GM23338 (cell line): ENCODE data around the gene ABCC5. TPM values are rescaled to one million over a fixed set of nuclear protein-coding genes. Genes with fewer than 3 reads are reported as not detected.

Experiments
- ATAC-seq: fragments of 200-7000 bp; cut with Tn5 transposase; 3 replicates; pipeline ENCODE4 v1.9.1; 2020
- DNase-seq: peaks from one replicate; pipeline ENCODE4 v3.0.0-alpha.2; 2015; ENCODE audit warnings: low spot score
- H2AFZ ChIP-seq: fragments of 200-600 bp; sonication (generic); 2 replicates; pipeline ENCODE4 v1.8.0; 2016; ENCODE audit warnings: antibody characterized with exemption, mild to moderate bottlenecking, moderate library complexity
- H3F3A ChIP-seq: fragments of 200-600 bp; sonication (generic); replicated peaks from 2 replicates; pipeline ENCODE4 v1.8.0; 2017; ENCODE audit warnings: antibody characterized with exemption, mixed run types, low read depth
- H3K27ac ChIP-seq: fragments of 200-600 bp; sonication (generic); 2 replicates; pipeline ENCODE4 v1.6.1; 2016; ENCODE audit warnings: low read depth
- H3K27me3 ChIP-seq: fragments of 200-600 bp; sonication (generic); 2 replicates; pipeline ENCODE4 v1.8.0; 2016; ENCODE audit warnings: mild to moderate bottlenecking, mixed run types, moderate library complexity; ENCODE audit not compliant: insufficient read depth
- H3K36me3 ChIP-seq: fragments of 200-600 bp; sonication (generic); 2 replicates; pipeline ENCODE4 v1.8.0; 2016; ENCODE audit warnings: mild to moderate bottlenecking; ENCODE audit not compliant: insufficient read depth
- H3K4me1 ChIP-seq: fragments of 200-600 bp; sonication (generic); 2 replicates; pipeline ENCODE4 v1.8.0; 2016; ENCODE audit warnings: mild to moderate bottlenecking, moderate library complexity; ENCODE audit not compliant: insufficient read depth
- H3K4me2 ChIP-seq: fragments of 200-600 bp; sonication (generic); 2 replicates; pipeline ENCODE4 v1.7.1; 2017; ENCODE audit warnings: mixed run types
- H3K4me3 ChIP-seq: fragments of 200-600 bp; sonication (generic); 2 replicates; pipeline ENCODE4 v1.6.1; 2016; ENCODE audit warnings: mixed run types
- H3K79me2 ChIP-seq: fragments of 200-600 bp; sonication (generic); replicated peaks from 2 replicates; pipeline ENCODE4 v1.8.0; 2017; ENCODE audit warnings: mild to moderate bottlenecking; ENCODE audit not compliant: insufficient read depth
- H3K9me2 ChIP-seq: fragments of 200-600 bp; sonication (generic); 2 replicates; pipeline ENCODE4 v1.8.0; 2017; ENCODE audit not compliant: insufficient read depth
- H4K20me1 ChIP-seq: fragments of 200-600 bp; sonication (generic); replicated peaks from 2 replicates; pipeline ENCODE4 v1.8.0; 2017; ENCODE audit warnings: mild to moderate bottlenecking; ENCODE audit not compliant: insufficient read depth
- H3K27ac Mint-ChIP-seq: 2 replicates; pipeline ENCODE4 v1.8.0; 2020; ENCODE audit warnings: inconsistent platforms, mild to moderate bottlenecking, moderate library complexity, mixed read lengths
- H3K27me3 Mint-ChIP-seq: 3 replicates; pipeline ENCODE4 v1.8.0; 2022; ENCODE audit warnings: low read depth, mild to moderate bottlenecking, moderate library complexity, mixed read lengths, inconsistent platforms; ENCODE audit not compliant: insufficient read depth, poor library complexity
- H3K36me3 Mint-ChIP-seq: 3 replicates; pipeline ENCODE4 v1.8.0; 2021; ENCODE audit warnings: low read depth, mild to moderate bottlenecking, inconsistent platforms, moderate library complexity, mixed read lengths
- H3K4me1 Mint-ChIP-seq: 3 replicates; pipeline ENCODE4 v1.8.0; 2020; ENCODE audit warnings: mild to moderate bottlenecking, inconsistent platforms, mixed read lengths
- H3K4me3 Mint-ChIP-seq: 3 replicates; pipeline ENCODE4 v1.8.0; 2021; ENCODE audit warnings: moderate library complexity, mild to moderate bottlenecking, inconsistent platforms, mixed read lengths
- H3K9me3 Mint-ChIP-seq: 3 replicates; pipeline ENCODE4 v1.8.0; 2020; ENCODE audit warnings: moderate library complexity, mild to moderate bottlenecking, inconsistent platforms, mixed read lengths
- CREB1 ChIP-seq: fragments of 250-450 bp; sonication (Bioruptor Pico); IDR thresholded peaks from 2 replicates; pipeline ENCODE4 v1.5.0; 2020; ENCODE audit warnings: low read depth, mild to moderate bottlenecking, moderate library complexity
- EZH2 ChIP-seq: fragments of 200-600 bp; sonication (generic); IDR thresholded peaks from one replicate; pipeline ENCODE4 v1.8.0; 2017; ENCODE audit warnings: antibody characterized with exemption, mild to moderate bottlenecking, low read depth; ENCODE audit not compliant: unreplicated experiment
- EZH2phosphoT487 ChIP-seq: fragments of 200-600 bp; sonication (generic); IDR thresholded peaks from one replicate; pipeline ENCODE4 v1.8.1; 2018; ENCODE audit warnings: antibody characterized with exemption; ENCODE audit not compliant: unreplicated experiment
- JUNB ChIP-seq: IDR thresholded peaks from one replicate; pipeline ENCODE4 v1.6.1; 2016; ENCODE audit warnings: antibody characterized with exemption; ENCODE audit not compliant: unreplicated experiment
- NANOG ChIP-seq: IDR thresholded peaks from 2 replicates; pipeline ENCODE4 v1.6.1; 2016; ENCODE audit warnings: antibody characterized with exemption, borderline replicate concordance
- POLR2AphosphoS5 ChIP-seq: IDR thresholded peaks from 2 replicates; pipeline ENCODE4 v1.6.1; 2016; ENCODE audit warnings: antibody characterized with exemption, low read depth
- STAT1 ChIP-seq: IDR thresholded peaks from one replicate; pipeline ENCODE4 v1.6.1; 2016; ENCODE audit warnings: antibody characterized with exemption; ENCODE audit not compliant: unreplicated experiment
- ZNF114 ChIP-seq: fragments of 250-450 bp; sonication (Bioruptor Pico); IDR thresholded peaks from 2 replicates; pipeline ENCODE4 v1.5.0; 2020; ENCODE audit warnings: mild to moderate bottlenecking, moderate library complexity
- ZNF331 ChIP-seq: fragments of 250-450 bp; sonication (Bioruptor Pico); IDR thresholded peaks from 2 replicates; pipeline ENCODE4 v1.5.0; 2020; ENCODE audit warnings: low read depth, mild to moderate bottlenecking, moderate library complexity
- ZNF462 ChIP-seq: fragments of 250-450 bp; sonication (Bioruptor Pico); IDR thresholded peaks from 2 replicates; pipeline ENCODE4 v1.5.0; 2020; ENCODE audit warnings: mild to moderate bottlenecking, moderate library complexity
- polyA plus RNA-seq: library from polyadenylated mRNA; unstranded; fragments of >200 nt; fragmentation: Nextera tagmentation; extraction: Ambion mirVana; gene quantifications from 2 replicates; pipeline ENCODE4 v1.2.1, GENCODE V29; 2016
- total RNA-seq: library from RNA; depleted of rRNA; stranded (reverse); fragments of >200 nt; shearing (Covaris generic); gene quantifications from 2 replicates; pipeline ENCODE4 v1.2.3, GENCODE V29; 2014
- TF ChIP-seq, protein P1 (sequence below): IDR thresholded peaks from one replicate; pipeline ENCODE4 v1.6.1; 2018; ENCODE audit warnings: antibody characterized with exemption; ENCODE audit not compliant: unreplicated experiment

The ABCC5 gene
- total and polyA plus RNA-seq, 2 experiments from 2014 or later = 14.0 to 39.9 TPM

DNA sequence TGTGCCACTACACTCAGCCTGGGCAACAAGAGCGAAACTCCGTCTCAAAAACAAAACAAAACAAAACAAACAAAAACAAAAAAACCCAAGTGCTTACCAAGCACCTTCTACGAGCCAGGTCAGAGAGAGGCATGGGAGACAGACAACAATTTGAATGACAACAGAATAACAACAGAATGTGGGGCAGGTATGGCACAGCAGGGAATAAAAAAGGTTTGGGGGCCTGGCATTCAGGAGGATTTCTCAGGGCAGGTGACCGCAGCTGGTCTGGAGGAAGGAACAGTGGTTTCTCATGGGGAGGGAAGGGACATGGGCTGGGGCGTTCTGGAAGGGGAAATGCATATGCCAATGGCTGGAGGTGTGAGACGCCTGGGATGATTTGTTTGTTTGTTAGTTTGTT lies 110.5 kb downstream of the ABCC5 start (continued):
- TF ChIP-seq, protein P1, sequence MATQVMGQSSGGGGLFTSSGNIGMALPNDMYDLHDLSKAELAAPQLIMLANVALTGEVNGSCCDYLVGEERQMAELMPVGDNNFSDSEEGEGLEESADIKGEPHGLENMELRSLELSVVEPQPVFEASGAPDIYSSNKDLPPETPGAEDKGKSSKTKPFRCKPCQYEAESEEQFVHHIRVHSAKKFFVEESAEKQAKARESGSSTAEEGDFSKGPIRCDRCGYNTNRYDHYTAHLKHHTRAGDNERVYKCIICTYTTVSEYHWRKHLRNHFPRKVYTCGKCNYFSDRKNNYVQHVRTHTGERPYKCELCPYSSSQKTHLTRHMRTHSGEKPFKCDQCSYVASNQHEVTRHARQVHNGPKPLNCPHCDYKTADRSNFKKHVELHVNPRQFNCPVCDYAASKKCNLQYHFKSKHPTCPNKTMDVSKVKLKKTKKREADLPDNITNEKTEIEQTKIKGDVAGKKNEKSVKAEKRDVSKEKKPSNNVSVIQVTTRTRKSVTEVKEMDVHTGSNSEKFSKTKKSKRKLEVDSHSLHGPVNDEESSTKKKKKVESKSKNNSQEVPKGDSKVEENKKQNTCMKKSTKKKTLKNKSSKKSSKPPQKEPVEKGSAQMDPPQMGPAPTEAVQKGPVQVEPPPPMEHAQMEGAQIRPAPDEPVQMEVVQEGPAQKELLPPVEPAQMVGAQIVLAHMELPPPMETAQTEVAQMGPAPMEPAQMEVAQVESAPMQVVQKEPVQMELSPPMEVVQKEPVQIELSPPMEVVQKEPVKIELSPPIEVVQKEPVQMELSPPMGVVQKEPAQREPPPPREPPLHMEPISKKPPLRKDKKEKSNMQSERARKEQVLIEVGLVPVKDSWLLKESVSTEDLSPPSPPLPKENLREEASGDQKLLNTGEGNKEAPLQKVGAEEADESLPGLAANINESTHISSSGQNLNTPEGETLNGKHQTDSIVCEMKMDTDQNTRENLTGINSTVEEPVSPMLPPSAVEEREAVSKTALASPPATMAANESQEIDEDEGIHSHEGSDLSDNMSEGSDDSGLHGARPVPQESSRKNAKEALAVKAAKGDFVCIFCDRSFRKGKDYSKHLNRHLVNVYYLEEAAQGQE = no peak
- TF ChIP-seq ZNF114 = no peak
- TF ChIP-seq ZNF331 (CRISPR knock-in tag) = no peak
- no peak for TF ChIP-seq STAT1
- no peak for TF ChIP-seq EZH2phosphoT487
- no peak for TF ChIP-seq NANOG
- no peak for TF ChIP-seq CREB1
- TF ChIP-seq POLR2AphosphoS5 = no peak
- no peak for TF ChIP-seq EZH2

DNA sequence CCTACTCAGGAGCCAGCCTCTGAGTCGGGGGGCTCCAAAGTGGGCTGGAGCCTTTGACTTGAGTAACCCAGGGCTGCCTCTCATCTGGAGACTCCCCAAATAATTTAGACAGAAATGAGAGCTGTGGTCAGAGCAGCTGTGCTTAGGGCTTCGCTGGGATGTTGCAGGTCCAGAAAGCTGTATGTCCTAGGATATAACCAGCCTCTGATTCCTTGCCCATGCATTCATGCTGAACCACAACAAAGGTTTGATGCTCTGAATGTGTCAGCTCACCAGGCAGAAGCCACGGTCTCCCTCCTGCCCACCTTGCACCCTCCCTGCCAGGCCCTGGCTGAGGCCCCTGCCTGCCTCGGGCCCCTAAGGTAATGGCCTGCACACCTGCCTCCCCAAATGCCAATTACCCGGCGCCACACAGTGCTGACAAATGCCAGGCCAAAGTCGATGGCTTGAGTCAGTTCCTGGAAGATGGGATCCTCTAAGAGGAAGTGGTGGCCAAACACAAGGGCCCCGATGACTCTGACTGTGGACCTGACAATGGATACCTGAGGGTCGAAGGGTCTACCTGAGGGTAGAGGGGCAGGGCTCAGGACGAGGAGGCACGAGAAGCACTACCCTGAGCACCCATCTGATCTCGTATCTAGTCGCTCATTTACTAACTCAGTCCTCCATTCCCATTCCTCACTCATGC lies 111.3 kb downstream of the ABCC5 start:
- no peaks in the 10 kb centered on the region for H4K20me1 ChIP-seq
- Mint-ChIP-seq H3K36me3 (no peaks in the 10 kb centered on the region), H3K27me3 (peaks cover 7% of the 10 kb centered on the region), H3K9me3 (no peaks in the 10 kb centered on the region; the same call in 2 of the 3 replicates), H3K27ac (no peak overlapping the region), H3K4me3 (no peak overlapping the region), H3K4me1 (peaks cover 4% of the 10 kb centered on the region)
- H3K36me3 ChIP-seq = no peaks in the 10 kb centered on the region
- no peak overlapping the region for H3K4me2 ChIP-seq
- H3K27ac ChIP-seq = no peak overlapping the region
- no peaks in the 10 kb centered on the region for H3K4me1 ChIP-seq
- H3K27me3 ChIP-seq = no peaks in the 10 kb centered on the region
- DNase-seq = no peak
- no peaks in the 10 kb centered on the region for H3F3A ChIP-seq
- no peaks in the 10 kb centered on the region for H3K79me2 ChIP-seq
- ATAC-seq = no peak
- H3K9me2 ChIP-seq = no peaks in the 10 kb centered on the region
- H3K4me3 ChIP-seq = no peak overlapping the region
- no peak overlapping the region for H2AFZ ChIP-seq
- no peak for TF ChIP-seq JUNB
- TF ChIP-seq ZNF462 (CRISPR knock-in tag) = no peak
- no peak for TF ChIP-seq NANOG
